ENCODE measurements around the gene CNGA3.

The CNGA3 gene

DNA sequence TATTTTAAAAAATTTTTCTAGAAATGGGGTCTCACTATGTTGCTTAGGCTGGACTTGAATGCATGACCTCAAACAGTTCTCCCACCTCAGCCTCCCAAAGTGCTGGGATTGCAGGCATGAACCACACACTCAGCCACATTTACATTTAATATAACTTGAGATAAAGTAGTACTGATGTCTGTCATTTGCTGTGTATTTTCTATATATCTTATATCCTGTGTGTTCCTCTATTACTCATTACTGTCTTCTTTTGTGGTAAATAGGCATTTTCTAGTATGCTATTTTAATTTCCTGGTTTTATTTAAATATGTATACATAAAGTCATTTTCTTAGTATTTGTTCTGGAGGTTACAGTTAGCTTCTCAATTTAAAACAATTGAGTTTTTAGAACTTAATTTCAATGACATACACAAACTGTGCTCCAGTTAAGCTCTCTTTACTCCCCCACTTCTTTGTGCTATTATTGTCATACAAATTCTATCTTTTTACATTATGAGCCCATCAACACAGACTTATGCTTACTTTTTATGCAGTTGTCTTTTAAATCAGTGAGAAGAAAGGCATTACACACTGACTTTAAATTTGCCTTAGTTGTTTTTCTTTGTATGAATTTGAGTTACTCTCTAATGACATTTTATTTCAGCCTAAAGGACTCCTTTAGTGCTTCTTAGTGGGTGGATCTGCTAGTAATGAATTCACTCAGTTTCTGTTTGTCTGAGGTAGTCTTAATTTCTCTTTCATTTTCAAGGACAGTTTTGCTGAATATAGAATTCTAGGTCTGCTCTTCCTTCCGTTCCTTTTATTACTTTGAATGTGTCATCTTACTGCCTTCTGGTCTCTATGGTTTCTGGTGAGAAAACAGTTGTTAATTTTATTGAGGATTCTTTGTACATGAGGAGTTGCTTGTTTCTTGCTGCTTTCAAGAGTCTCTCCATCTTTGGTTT lies 92.2 kb downstream of the CNGA3 start:
- no peak for DNase-seq (ENCODE audit: low read depth in 2 of 3, low spot score in 2 of 3)

DNA sequence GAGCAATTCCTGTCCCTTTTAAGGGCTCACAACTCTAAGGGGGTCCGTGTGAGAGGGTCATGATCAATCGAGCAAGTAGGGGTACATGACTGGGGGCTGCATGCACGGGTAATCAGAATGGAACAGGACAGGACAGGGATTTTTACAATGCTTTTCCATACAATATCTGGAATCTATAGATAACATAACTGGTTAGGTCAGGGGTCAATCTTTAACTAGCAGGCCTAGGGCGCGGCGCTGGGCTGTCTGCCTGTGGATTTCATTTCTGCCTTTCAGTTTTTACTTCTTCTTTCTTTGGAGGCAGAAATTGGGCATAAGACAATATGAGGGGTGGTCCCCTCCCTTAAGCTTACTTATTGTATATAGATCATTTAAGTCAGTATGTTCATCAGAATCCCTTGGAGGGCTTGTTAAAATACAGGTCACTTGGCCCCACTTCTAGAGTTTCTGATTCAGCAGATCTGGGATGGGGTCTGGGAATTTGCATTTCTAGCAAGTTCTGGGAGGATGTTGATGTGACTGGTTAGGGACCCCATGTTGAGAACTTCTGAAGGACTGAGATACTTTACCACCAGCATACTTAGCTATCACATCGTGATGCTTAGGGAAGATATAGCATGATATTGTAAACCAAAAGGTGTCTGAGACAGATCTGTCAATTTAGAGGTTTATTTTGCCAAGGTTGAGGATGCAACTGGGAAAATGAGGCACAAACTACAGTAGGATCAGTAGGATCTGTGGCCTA lies 95.6 kb downstream of the CNGA3 start:
- DNase-seq (ENCODE audit: low read depth in 2 of 3, low spot score in 2 of 3) = no peak

DNA sequence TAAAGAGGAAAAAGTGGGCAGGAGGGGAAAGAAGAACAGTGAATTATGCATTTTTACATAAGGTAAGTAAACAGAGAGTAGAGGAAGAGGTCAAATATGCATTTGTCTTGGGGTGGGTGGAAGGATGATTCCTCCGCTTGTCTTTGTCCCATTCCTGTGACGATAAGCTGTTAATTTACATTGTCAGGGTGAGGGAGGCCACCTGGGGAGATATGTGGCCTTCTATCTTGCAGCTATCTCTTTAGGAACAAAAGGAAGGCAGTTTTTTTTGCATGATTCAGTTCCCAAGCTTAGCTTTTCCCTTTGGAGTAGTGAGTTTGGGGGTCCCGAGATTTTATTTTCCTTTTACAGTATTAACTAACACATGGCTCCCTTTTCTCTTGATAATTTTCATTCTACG lies 96.2 kb downstream of the CNGA3 start:
- no peak for DNase-seq (ENCODE audit: low read depth in 2 of 3, low spot score in 2 of 3)

DNA sequence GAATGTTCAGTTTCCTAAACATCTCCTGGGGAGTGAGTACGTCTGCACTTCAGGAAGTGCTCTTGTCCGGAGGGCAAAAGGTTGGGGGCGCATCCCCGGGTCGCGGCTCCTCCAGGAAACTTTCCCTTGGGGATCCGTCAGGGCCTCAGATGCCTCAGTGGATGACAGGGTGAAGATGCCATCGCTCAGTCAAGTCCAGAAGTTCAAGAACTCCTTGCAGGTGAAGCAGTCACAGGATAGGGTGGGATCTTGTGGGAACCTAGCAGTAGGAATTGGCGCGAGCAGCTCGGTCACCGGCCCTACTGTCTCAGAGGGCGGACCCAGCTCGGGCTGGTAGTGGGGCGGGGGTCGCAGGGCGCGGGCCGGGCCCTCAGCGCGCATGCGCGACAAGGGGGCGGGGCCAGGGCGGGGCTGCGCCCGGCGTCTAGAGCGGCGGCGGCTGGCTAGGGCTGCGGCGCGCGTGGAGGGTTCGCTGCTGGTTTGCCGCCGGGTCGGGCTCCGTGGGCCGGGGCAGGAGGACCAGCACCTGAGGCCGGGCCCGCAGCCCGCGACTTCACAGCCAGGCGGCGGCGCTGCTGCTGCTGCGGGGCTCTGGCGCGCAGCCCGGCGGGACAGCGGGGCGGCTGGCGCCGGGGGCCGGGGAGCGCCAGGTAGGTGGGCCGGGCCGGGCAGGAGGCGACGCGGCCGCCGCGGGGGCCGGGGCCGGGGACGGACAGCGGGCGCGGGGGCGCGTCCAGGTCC lies 98.3 kb downstream of the CNGA3 start, which contains the start of gene INPP4A:
Gene INPP4A, plus strand, starts transcription at position 423 of the 741 bp plus-strand sequence. CDS start 75,191 bp downstream, outside the sequence.
- DNase-seq (ENCODE audit: low read depth in 2 of 3, low spot score in 2 of 3) = peak in 2 of 3 experiments; percentile 68 to 77

DNA sequence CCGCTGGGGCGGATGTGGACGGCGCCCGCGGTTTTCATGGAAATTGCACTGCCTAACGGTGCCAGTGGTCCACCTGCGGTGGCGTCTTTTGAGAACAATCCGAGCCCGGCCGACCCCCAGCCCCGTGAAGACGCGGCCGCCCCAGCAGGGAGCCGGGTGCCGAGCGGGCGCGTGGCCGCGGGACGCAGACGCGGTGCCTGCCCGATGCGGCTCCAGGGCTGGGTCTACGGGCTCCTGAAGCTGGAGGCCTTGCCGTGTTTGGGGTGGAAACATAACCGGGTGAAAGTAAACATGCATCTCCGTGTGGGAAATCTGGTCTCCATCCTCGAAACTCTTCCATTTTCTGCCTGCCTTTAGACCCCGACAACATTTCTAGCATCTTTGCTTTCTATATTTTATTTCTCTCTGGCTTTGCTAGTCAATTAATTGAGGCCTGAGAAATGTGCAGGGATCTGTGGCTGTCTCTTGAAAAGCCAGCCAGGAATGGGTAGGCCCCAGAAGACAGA lies 99.0 kb downstream of the CNGA3 start:
- DNase-seq (ENCODE audit: low read depth in 2 of 3, low spot score in 2 of 3) = no peak

DNA sequence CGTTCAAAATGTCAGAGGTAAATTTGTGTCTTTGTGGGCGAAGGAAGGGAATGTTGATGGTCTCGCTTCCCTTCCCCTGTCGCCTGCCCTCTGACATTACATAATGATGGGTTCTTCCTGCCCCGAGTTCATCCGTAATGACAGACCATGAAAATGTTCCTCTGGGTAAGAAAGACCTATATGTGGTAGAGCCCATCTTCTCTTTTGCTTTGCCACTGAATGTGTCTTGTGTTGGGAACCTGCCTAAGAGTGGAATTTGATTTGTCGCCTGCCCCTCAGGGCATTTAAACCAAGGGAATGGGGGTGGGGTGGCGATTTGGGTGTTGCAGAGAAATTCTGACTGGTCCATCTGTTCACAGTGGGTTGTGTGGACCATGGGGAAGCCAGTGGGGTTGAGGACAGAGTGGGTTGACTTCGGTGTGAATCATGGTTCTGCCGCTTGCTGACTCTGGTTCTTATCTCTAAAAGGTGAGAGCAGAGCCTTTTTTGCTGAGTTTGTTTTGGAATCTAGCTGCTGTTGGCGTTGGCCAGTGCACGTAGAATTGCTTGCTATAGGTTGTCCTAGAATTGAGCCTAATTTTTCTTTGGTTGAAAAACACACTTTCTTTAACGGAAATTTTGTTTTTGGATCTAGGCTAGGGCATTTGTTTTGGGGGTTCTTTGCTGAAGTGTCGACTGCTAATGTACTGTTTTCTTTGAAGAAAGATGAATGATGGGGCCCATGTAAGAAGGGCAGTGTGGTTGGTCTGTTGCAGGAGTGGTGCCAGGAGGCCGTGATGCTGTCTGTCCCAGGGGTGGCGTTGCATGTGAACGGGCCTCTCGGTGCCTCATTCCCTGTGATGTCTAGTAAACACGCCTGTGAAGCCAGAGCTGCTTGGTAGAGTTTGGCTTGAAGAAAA lies 99.7 kb downstream of the CNGA3 start:
- no peak for DNase-seq (ENCODE audit: low read depth in 2 of 3, low spot score in 2 of 3)

DNA sequence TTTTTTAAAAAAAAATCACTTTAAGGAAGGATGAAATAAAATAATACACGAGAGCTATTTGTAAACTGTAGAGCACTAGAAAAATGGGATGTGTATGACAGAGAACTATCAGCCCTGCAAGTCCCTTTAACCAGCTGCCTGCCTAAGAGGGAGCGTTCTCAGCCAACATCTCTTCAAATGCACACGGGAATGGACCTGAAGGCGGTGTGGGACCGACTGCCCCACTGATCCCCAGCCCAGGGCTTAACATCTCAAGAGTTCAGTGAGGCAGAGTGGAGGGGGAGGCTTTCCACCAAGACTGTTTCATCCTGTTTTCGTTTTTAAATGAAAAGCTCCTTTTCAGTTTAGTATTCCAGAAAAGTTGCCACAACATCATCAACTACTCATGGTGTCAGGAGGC lies 100.6 kb downstream of the CNGA3 start:
- DNase-seq (ENCODE audit: low read depth in 2 of 3, low spot score in 2 of 3) = no peak

Data from activated CD8-positive, alpha-beta memory T cell treated with anti-CD3 and anti-CD28 coated beads for 48 hours (primary cell).